ENCODE measurements around the gene FAM163B.

FAM163B gene

DNA sequence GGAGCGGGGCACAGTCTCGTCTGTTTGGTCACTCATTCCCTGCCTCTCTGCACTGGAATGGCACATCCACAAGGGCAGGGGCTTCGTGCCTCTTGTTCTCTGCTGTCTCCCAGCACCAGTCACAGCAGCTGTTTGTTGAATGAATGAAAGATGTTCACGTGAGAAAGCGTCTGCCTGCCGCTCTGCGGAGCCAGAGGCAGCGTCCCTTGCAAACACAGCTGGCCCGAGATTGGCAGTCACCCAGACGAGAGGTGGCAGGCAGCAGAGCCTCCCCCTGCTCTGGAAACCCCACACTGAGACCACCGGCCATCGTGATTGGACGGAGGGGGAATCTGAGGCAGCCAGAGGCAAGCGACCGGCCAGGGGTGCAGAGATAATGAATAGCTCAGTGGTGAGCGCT lies 6.0 kb upstream of the FAM163B start:
- no peak for DNase-seq

DNA sequence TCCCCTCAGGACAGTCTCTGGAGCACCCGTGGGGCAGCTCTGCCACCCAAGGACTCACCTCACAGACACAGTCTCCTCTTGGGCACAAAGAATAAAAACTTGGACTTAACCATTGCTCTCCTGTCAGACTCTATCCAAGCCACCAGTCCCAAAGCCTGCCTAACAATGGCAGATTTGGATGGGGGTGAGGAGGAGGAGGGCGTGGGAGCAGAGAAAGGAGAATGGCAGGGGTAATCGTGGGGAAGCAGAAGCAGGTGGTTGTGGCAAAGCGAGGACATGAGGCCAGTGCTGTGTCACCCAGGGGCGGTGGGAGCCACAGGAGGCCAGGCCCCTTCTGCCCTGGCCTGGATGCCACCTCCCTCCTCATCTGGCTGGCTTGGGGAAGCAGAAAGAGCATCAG lies 5.5 kb upstream of the FAM163B start:
- DNase-seq, result no peak

DNA sequence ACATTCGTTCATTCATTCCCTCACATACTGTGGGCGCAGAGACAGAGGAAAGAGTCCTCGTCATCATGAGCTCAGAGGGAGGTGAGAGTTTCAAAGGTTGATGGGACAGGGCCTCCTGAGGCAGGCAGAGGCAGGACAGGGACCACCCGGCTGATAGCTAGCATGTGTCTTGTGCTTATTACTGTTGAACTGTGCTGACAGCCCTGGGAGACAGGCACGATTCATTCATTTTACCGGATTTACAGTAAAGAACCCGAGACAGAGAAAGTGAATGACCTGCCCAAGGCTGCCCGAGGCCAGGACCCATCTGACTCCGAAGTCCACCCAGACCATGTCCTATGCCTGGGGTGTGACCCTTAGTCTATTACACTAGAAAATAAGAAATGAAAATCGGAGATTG lies 4.9 kb upstream of the FAM163B start:
- DNase-seq, result no peak

DNA sequence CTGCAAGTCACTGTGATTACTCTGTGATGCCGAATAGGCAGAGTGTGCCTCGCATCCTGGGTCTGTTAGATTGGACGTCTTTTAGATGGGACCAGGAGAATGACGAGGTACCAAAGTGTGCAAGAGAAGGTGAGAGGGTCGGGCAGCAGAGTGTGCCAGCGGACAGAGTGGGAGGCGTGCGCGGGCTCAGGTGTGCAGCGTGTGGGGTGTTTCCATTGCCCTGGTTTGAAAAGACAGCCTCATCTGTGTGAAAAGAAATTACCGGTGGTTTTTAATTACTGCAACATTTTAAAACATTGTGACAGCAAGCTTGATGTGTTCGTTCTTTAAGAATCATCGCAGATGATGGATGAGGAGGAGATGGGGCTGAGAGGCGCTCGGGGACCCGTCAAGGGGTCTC lies 4.2 kb upstream of the FAM163B start:
- DNase-seq, result no peak

DNA sequence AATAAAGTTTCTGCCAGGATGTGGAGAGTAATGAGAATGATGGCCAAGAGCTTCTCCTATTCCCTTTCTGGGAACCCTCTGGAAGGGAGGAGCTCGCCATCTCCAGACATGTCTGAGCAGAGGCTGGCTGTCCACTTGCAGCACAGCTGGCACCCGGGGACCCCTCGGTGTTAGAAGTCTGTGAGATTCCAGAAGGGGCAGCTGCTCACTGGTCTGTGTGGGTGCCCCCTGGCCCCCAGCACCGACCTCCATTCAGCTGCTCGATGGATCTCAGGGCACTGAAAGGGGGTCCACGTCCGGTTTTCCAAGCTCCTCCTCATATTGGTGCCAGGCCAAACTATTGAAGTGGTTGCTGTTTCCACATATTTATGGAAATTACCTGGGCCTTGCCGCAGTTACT lies 3.6 kb upstream of the FAM163B start:
- DNase-seq, result no peak

DNA sequence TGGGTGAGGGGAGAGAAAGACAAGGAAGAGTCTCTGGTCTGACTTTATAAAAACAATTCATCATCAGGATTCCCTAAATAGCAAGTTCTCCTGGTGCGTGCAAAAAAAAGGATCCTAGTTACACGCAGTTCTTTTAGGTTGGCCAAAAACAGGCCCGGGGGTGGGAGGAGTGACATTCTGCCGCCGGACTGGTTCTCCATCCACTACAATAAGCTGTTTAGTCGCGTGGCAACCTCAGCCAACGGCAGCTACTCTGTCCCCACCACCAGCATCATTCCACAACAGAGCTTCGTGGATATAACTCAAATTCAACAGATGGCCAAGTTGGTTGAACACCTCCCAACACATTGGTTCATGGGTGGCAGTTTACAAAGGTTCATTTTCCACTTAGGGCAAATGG lies 2.9 kb upstream of the FAM163B start:
- DNase-seq, result no peak

DNA sequence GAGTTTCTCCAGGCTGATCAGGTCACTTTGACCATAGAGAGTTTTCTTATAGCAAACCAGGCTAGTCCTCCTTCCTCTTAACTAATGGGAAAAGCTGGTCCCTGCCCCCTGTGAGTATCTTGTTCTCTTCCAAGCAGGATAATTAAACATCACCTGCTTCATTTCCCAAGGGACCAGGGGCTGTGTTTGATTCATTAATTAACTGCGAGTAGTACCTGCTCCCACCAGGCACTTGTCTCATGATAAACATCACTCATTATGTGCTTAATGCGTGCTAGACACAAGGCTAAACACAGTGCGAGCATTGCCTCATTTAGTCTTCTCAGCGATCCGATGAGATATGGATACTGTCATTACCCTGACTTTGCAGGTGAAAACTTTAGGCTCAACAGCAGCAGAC lies 1.7 kb upstream of the FAM163B start:
- DNase-seq, result no peak

DNA sequence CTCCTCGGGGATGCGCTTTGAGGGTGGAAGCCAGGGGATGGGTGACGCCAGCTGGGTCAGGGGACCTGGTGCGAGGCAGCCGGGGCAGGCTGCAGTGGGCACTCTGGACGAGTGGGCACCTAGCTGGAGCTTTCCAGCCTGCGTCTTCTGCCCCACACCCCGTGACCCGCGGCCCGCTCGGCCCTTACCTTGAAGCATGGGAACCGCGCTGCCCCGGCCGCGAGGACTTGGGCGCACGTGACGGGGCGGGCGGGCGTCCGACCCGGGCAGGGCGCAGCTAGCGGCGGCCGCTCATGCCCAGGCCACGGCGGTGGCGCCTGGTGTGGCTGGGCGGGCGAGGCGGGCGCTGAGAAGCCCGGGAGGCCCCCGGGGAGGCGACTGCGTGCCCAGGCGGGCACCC lies 300 bp downstream of the FAM163B start:
- no peak for DNase-seq

DNA sequence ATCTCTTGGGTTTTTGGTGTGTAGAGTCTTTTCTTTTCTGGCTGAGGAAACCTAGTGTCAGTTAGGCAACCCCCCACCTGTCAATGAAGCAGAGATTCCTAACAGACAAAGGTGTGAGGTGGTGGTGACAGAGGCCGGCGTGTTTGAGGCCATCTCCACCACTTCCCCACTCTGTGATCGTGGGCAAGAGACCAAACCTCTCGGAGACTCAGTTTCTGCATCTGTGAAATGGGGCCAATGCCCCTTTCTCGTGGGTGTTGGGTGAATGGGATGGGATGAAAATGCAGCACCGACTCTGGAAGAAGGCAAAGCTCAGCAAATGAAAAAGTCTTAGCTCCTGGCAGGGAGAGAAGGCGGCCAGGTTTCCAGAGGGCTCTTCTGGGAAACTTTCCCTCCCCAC lies 807 bp downstream of the FAM163B start:
- DNase-seq, result no peak

DNA sequence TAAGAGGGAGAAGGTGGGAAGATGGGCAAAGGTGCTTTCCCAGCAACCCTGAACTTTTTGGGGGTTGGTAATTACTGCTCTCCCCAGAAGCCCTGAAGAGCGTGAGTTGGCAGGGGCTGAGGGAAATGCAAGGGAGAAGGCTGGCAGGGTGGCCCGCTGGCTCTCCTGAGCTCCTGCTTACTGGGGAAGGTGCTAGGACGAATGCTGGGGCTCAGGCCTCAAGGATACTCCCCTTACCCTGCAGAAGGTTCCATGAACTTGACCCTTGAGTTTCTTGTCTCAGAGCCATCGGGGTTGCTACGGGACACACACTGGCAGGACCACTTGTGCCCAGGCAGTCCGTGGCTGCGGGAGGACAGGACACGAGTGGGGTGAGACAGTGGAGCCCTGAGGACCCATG lies 1.2 kb downstream of the FAM163B start:
- no peak for DNase-seq

DNA sequence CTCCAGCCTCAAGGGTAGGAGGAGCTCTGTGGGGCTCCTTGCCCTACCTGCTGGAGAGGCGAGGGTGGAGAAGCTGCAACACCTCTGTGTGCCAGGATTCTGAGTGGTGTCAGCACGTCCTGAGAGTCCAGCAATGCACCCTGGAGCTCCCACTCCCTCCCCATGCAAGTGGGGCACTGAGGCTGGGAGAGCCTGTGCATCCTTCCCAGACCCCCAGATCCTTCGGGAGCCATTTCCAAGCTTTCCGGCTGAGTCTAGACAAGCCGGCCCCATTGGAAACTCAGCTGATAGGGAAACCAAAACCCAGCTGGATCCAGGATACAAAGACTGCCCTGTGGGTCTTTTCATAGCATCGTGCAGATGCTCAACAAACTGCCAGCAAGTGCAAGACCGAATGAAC lies 1.8 kb downstream of the FAM163B start:
- no peak for DNase-seq

DNA sequence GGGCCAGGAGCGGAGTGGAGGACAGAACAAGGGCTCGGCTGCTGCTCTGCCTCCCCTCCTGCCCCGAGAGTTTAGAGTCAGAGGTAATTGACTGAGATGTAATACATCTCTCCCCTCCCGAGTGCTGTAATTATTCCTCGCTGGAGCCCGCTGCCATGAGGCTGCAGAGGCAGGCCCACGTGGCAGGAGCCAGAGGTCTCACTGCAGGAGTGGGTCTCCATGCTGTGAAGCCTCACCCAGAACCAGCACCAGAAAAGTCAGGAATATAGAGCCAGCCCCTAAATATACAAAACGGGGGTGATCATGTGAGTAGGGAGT lies 2.5 kb downstream of the FAM163B start:
- DNase-seq, result no peak

DNA sequence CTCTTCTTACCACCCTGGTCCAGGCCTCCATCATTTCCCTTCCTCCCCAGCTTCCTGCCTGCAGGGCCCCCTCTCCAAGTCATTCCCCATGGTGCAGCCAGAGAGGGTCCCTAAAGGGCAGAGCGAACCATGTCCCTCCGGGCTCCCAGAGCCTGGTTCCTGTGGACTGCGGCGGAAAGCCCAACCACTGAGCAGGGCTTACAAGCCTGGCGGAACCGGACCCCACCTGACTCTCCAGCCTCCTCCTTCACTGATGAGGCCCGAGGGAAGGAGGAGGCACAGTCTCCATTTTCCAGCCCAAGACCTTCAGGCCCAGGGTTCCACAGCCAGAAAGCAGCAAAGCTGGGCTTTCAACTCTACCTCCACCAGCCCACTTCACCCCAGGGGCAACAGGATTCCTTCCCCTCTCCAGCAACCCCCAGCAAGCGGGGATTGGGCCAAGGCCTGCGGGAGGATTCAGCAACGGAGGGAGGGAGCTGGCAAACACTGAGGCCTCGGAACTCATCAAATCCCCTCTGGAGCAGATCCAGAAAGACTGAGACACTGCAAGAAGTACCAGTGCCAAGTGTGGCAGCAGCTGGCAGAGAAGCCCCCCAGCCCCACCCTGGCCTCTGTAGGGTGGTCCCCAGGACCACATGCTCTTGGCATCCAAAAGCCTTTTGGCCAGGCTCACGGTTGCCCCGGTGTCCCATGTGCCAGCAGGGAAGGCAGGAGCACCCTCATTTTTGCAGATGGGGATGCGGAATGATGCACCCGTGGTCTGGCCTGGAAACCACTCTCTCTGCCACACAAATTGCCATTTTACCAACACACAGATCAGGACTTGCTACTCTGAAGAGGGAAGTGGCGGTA lies 3.1 kb downstream of the FAM163B start:
- no peak for DNase-seq

DNA sequence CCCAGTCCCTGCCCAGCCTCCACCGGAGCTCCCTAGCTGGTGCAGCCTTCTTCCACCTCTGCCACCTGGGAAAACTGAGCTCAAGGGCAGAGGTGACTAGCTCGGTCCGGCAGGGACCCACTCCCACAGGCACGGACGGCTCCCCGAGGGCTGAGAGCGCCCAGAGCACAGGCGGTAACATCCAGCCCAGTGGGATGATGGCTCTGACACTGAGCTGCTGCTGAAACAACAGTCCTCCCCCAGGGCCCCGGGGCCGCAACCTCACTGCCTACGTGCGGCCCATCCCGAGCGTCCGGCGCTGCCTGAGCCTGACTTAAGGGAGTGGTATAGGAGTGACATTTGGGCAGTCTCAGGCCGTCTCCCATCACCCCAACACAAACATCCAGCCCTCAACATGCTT lies 3.7 kb downstream of the FAM163B start:
- DNase-seq, result no peak

DNA sequence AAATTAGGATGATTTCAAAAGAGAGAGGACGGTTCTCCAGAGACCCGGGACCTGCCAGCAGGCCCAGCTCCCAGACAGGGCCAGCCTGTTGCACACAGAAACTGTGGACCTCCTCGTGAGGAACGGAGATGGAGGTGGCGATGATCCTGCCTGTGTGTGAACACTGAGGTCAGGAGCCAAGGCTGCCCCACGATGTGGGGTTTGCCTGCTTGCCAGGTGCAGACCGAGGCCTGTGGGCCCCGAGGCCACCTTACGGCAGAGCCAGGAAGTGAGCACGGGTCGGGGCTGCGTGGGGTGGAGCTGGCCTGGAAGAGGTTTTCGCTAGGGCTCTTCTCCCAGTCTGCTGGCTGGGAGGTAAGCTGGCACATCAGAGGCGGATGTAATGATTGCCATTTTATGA lies 4.3 kb downstream of the FAM163B start:
- no peak for DNase-seq

DNA sequence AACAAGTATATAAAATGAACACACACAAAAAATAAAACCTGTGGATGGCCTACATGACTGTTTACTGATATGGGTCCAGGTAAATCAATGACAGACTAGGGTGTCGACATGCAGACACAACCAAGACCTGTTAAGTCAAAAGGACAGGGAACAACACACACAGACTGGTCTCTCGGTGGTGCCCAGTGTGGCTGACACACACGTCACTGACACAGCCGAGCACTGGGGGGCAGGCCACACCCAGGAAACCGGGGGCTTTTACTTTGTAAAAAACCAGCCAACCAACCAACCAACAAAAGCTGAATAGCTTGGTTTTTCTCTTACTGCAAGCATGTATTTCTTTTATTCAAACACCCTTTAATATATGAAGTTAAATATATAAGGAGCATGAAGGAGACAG lies 5.0 kb downstream of the FAM163B start:
- DNase-seq, result peak; percentile 39

DNA sequence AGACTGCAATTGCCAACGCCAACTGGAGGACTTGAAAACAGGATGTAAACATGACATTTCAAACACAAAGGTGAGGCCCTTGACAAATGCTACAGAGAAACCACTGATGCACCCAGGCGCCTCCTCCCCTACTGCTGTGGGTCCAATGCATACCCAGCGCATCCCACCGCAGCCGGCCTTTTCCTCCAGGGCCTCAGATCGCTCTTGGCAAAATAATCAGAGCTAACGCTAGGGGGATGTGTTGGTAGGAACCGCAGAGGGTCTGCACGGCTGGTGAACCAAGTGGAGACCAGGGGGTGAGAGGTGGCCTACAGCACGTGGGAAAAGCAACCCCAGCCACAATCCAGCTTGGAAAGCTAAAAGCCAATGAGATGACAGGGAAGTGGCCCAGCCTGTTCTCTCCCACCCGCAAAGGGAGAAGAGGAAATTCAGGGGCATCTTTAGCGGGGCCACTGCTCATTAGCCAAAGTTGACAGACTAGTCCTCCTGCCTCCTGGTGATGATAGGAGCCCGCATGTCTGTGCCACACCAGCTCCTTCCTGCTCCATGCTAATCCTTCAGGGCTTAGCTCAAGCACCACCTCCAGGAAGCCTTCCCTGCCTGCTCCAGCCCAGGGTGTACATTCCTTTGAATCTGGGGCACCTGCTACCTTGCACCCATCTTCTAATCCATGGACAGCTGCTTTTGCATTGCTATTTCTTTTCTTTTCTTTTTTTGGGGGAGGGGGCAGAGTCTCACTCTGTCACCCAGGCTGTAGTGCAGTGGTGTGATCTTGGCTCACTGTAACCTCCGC lies 5.9 kb downstream of the FAM163B start:
- DNase-seq, result no peak

DNA sequence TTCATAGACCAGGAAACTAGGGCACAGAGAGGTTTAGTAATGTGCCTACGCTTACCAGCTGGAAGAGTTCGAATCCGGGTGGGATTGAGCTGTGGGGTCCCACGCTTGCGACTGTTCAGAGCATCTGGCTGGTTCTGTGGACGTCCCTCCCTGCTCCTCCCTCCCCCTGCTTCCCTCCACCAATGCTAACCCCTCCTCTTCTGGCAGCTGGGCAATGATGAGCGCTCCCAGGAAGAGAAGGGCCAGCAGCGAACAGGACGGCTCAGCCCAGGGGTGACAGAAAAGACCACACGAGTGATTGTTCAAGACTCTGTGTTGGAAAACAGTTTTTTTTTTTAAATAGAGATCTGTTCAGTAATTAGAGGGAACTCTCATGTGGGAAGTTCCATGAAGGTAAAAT lies 6.9 kb downstream of the FAM163B start:
- no peak for DNase-seq

DNA sequence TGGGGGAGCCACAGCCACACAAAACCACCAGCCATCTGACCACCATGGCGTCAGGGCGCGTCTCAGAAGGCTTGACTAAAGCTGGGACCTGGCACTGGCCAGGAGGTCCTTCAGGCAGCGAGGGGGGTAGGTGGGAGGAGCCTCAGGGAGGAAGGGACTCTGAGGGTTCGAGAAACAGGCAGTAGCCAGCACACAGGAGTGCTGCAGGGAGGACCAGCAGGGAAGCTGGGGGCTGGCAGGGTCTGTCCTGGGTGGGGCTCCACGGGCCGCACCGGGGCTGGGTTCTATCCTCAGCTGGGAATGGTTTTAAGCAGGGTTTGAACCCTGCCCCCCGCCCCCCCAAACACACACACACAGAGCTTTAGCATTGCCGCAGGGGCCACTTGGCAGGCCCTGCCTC lies 7.4 kb downstream of the FAM163B start:
- no peak for DNase-seq

DNA sequence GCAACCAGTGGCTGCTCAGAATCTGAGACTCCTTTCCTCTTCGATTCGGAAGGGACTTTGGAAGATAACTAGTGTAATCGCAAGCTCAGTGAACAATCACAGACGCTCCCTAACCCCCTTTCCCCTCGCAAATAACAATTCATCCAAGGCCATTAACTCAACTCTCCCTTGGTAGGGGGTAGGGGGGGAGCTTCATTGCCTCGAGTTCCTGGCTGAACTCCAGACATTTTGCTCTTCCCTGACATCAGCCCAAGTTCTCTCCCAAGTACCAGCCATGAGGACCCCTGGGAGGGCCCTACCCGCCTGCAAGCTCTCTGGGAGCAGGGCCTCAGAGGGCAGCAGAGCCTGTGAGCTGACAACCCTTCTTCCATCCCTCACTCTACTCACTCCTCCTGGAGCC lies 8.4 kb downstream of the FAM163B start:
- no peak for DNase-seq

DNA sequence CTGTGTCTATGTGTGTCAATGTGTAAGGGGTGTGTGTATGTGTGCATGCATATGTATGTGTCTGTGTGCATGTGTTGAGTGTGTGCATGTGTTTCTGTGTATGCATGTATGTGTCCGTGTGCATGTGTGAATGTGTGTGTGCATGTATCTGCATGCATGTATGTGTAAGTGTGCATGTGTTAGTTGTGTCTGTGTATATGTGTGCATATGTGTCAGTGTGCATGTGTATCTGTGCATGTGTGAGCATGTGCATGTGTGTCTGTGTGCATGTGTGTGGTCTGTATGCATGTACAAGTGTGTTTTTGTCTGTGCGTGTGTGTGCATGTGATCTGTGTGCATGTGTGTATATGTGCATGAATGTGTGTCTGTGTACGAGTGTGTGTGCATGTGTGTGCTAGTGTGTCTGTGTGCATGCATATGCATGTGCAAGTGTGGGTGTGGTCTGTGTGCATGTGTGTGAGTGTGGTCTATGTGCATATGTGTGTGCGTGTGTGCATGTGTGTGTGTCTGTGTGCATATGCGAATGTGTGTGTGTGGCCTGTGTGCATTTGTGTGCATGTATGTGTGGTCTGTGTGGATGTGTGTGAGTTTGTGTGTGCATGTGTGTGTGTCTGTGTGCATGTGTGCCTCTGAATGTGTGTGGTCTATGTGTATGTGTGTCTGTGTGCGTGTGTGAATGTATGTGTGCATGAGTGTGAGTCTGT lies 9.6 kb downstream of the FAM163B start:
- no peak for DNase-seq

DNA sequence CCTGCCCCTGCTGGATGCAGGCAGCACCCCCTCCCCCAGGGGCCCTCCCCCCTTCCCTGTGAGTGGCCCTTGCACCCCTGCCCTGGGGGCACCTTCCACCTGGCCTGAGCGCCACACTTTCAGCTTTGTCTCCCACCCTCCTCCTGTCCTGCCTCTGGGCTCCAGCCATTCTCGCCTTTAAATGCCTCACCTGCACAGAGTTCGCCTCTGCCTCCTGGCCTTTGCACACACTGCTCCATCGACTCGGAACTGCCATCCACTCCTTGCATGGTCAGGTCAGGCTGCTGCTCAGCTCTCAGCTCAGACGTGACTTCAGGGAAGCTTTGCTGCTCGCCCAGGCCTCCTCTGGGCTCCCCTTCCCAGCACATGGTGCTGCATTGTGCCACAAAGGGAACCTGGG lies 10.2 kb downstream of the FAM163B start:
- DNase-seq, result no peak

DNA sequence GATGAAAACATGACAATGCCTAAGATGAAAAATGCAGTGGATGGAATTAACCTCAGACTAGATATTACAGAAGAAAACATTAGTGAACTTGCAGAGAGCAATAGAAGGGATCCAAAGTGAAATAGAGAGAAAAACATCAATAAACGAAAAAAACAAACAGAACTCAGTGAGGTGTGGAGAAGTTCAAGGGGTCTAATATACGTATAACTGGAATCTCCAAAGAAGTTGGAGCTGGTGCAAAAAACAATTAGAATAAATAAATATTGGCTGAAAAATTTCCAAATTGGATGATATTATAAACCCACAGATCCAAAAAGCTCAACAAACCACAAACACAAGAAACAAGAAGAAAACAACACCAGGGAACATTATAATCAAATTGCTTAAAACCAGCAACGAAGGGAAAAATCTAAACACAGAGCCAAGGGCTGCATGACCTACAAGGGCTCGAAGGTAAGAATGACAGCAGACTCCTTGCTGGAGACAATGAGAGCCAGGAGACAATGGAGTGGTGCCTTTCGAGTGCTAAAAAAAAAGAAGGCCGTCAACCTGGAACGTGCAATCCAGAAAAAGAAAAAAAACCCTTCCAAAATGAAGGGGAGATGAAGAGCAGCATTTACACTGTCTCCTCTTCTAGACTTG lies 11.8 kb downstream of the FAM163B start:
- DNase-seq, result peak; percentile 31

DNA sequence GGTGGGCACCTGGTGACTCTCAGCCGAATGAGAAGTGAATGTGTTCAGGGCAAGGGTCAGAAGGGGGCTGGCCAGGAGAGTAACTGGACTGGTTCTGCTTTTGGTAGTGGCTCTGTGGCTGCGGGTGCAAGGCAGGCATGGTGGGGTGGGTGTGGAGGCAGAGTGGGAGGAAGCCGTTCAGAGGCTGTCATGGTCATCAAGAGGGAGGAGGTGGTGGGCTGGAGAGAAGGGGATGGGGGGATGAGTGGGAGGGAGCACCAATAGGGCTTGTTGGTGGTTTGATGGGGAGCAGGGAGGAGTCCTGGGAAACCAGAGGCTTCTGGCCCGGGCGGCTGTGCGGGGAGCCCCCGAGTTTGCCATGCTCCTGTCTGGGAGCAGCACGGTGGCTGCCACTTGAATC lies 13.3 kb downstream of the FAM163B start:
- no peak for DNase-seq
